DMS114 treated with DMSO at 0.1 percent for 48 hours (cell line): ENCODE results near the gene MRPL27.
A peak's percentile ranks its signal among the peaks of the same experiment; 100 is the strongest.
"Not testable (repeated sequence)": the region's sequence is repeated elsewhere in the genome, so short reads cannot be mapped to it uniquely, and the experiment has no call there.

Source experiments
- DNase-seq: peaks from one replicate; lab custom pipeline; 2025; ENCODE audit not compliant: unreplicated experiment; lab: John Stamatoyannopoulos, UW

MRPL27 gene

GRCh38 chr17:50372758-50373556 lies at the start of gene MRPL27, which contains the start of gene EME1:
Gene MRPL27, minus strand, starts transcription at chr17:50373184. Its CDS starts 14 bp downstream, at chr17:50373170.
Gene EME1, plus strand, starts transcription at chr17:50373229. Its CDS starts 1,980 bp downstream, at chr17:50375209.
- peak; percentile 91 for DNase-seq

- DNase-seq = no peak
Measured at GRCh38 chr17:50422738-50423137, 49.8 kb upstream of the MRPL27 start.

GRCh38 chr17:50421308-50422051 lies 48.5 kb upstream of the MRPL27 start:
- no peak for DNase-seq

GRCh38 chr17:50420419-50421112 lies 47.6 kb upstream of the MRPL27 start:
- no peak for DNase-seq

- DNase-seq = not testable (repeated sequence)
Measured at GRCh38 chr17:50419577-50419976, 46.6 kb upstream of the MRPL27 start.

GRCh38 chr17:50414808-50415207 lies 41.8 kb upstream of the MRPL27 start:
- DNase-seq = no peak

GRCh38 chr17:50412188-50412732 lies 39.3 kb upstream of the MRPL27 start:
- DNase-seq = no peak

GRCh38 chr17:50407921-50408320 lies 34.9 kb upstream of the MRPL27 start:
- no peak for DNase-seq

GRCh38 chr17:50406578-50406977 lies 33.6 kb upstream of the MRPL27 start:
- no peak for DNase-seq

GRCh38 chr17:50405351-50405750 lies 32.4 kb upstream of the MRPL27 start:
- DNase-seq = not testable (repeated sequence)

GRCh38 chr17:50399591-50399990 lies 26.6 kb upstream of the MRPL27 start:
- not testable (repeated sequence) for DNase-seq

- DNase-seq = not testable (repeated sequence)
Measured at GRCh38 chr17:50398672-50399071, 25.7 kb upstream of the MRPL27 start.

- DNase-seq = no peak
Measured at GRCh38 chr17:50397919-50398285, 24.9 kb upstream of the MRPL27 start.

GRCh38 chr17:50397111-50397918 lies 24.3 kb upstream of the MRPL27 start, which contains the start of gene LRRC59:
Gene LRRC59, minus strand, starts transcription at chr17:50397523. Its CDS starts 206 bp downstream, at chr17:50397317.
- peak; percentile 71 for DNase-seq

- DNase-seq = no peak
Measured at GRCh38 chr17:50396261-50397110, 23.5 kb upstream of the MRPL27 start.

- no peak for DNase-seq
Measured at GRCh38 chr17:50394711-50395110, 21.7 kb upstream of the MRPL27 start.

- no peak for DNase-seq
Measured at GRCh38 chr17:50393700-50394099, 20.7 kb upstream of the MRPL27 start.

GRCh38 chr17:50392621-50393020 lies 19.6 kb upstream of the MRPL27 start:
- no peak for DNase-seq

- no peak for DNase-seq
Measured at GRCh38 chr17:50389534-50389933, 16.6 kb upstream of the MRPL27 start.
